ENCODE data around the gene SH3PXD2A.

- TF ChIP-seq CTCF (IDR thresholded peaks at IDR 0.05) (no peak), POLR2A (IDR thresholded peaks at IDR 0.05) (no peak), POLR2AphosphoS5 (IDR thresholded peaks at IDR 0.05) (no peak)
Observed at GRCh38 chr10:103600956-103601569, 254.3 kb downstream of the SH3PXD2A start.
